ENCODE measurements around the gene EIF3M.
A peak's percentile ranks its signal among the peaks of the same experiment; 100 is the strongest.
"Not testable (repeated sequence)": the region's sequence is repeated elsewhere in the genome, so short reads cannot be mapped to it uniquely, and the experiment has no call there.

EIF3M gene

GRCh38 chr11:32597921-32598320 is 14.3 kb downstream of the EIF3M start:
- no peak for DNase-seq

- peak; percentile 36 for DNase-seq
These were observed 19.2 kb downstream of the EIF3M start for GRCh38 chr11:32602657-32603415.

DNA sequence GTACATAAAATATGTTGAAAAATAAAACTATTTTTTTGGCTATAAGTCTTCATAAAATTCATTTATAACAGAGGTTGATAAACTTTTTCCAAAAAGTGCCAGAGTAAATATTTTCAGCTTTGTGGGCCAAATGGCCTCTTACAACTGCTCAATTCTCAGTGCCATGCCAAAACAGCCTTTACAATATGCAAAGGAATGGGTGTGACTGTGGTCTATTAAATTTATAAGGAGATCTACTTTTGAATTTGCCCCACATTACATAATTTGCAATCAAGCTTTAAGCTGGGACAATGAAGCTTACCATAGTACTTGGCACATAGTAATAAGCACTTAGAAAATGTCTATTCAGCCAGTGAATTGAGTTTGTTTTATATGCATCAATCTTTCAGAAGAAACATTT is 22.6 kb downstream of the EIF3M start:
- no peak for DNase-seq

DNA sequence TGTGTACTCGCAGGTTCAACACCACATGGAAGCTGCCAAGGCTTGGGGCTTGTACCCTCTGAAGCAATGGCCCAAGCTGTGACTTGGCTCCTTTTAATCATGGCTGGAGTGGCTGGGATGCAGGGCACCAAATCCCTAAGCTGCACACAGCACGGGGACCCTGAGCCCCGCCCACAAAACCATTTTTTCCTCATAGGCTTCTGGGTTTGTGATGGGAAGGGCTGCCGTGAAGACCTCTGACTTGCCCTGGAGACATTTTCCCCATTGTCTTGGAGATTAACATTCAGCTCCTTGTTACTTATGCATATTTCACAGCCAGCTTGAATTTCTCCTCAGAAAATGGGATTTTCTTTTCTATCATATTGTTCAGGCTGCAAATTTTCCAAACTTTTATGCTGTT is 25.2 kb downstream of the EIF3M start:
- DNase-seq: not testable (repeated sequence)

DNA sequence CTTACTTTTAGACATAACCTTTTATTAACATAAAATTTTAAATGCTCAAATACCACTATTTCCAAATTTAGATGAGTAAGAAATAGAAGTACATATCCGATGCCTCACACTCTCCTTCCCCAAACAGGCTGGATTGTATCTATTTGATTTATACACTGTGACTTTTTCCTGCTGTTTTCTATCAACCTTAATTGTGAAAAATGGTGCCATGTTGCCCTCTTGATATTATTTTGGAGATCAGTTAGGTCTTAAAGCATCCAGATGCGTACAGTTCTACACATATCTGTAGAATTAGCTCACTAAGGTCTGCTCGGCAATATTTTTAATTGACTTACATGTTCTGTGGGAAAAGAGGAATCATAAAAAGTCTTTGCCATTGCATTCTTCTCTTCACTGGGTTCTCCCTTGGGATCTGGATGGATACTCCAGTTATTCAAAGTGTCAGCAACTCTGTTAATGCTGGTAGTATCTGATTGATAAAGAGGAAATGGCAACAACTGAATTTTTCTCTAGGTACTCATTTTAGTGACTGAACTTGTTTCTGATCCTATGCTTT is 27.2 kb downstream of the EIF3M start:
- peak; percentile 68 for DNase-seq

DNA sequence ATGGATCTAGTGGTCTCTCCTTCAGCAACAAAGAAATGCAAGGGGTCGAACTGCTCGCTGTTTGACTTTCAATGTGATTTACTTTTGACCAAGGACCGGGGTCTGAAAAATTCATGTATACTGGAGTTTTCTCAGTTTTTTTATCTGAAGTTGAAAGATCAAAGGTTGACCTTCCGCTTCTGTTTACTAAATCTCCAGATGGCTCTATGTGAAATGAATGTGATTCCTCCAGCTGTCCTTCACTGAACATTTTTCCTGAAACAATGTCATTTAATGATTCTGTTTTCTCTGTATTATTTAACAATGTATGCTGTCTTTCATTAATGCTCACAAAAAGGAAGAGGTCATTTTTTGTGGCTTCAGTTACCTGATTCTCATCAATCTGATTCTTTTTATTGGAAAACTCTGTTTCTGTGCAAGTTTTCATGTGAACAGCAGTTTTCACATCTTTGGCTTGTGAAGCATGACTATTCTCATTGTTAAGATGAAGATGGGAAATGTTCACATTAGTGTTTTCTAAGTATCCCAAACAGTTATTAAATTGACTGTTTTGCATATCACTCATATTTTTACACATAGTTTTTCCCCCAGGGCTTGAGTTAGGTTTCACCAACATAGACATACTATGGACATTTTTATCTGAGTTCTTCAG is 30.0 kb downstream of the EIF3M start:
- no peak for DNase-seq

DNA sequence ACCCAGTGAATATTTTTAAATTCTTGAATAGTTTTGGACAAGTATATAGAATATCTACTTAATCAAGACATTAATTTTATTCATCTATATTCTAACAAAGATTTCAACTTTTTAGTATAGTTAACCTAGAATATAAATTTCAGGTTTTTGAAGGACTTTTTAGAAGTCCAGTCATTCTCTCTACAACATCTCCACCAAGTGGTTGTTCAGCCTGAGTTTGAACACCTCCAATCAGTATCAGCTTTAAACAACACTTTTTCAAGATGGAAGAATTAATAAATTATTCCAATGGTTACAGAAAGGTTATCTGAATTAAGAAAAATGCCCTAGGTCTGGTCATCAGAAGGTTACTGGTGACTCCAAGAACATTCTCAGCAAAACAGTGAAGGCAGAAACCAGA is 31.8 kb downstream of the EIF3M start:
- no peak for DNase-seq

DNA sequence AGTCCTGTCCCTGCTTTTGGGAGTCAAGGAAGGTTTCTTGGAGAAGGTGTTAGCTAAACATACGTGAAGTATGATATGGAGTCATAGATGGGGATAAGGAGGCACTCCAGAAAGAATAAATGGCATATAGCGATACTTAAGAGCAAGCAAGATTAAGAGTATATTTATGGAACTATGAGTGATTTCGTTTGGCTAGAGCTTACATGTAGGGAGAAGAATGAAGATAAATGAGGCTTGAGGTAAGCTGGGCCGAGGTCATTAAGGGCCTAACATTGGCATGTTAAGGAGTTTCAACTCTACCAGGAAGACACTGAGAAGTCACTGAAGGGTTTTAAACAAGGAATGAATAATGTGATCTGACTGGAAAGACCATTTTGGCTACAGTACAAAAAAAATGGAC is 33.3 kb downstream of the EIF3M start:
- DNase-seq: no peak

DNA sequence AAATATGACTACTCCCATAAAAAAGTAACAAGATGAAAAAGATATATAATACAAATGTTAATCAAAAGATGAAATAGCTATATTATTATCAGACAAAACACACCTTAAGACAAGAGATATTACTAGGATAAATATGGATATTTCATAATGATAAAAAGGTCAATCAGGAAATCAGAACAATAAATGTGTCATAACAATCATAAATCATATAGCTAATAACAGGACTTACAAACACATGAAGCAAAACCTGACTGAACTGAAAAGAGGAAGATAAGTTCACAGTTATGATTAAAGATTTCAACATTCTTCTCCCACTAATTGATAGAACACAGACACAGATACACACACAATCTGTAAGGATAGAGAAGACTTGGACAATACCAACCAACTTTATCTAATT is 47.2 kb downstream of the EIF3M start:
- DNase-seq: no peak

- DNase-seq: no peak
These were observed 52.2 kb downstream of the EIF3M start for GRCh38 chr11:32635819-32636218.

GRCh38 chr11:32641361-32641760 is 57.7 kb downstream of the EIF3M start:
- no peak for DNase-seq

DNA sequence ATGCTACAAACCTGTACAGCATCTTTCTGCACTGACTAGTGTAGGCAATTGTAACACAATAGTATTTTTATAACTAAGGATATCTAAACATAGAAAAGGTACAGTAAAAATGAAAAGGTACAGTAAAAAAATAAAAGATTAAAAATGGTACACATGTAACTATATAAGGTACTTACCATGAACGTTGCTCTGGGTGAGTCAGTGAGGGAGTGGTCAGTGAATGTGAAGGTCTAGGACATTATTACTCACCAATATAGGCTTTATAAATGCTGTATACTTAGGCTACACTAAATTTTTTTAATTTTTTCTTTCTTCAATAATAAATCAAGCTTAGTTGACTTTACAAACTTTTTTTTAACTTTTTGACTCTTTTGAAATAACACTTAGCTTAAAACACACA is 59.9 kb downstream of the EIF3M start:
- DNase-seq: peak; percentile 35
